Globus pallidus (tissue), 1 donor: Measurements from ENCODE around the gene C4orf36.
"Not testable (repeated sequence)": the region's sequence is repeated elsewhere in the genome, so short reads cannot be mapped to it uniquely, and the experiment has no call there.

ENCODE experiments used
- DNase-seq: peaks from one replicate; pipeline ENCODE4 v3.0.0-alpha.2; 2015; ENCODE audit warnings: low spot score

C4orf36 gene

DNA sequence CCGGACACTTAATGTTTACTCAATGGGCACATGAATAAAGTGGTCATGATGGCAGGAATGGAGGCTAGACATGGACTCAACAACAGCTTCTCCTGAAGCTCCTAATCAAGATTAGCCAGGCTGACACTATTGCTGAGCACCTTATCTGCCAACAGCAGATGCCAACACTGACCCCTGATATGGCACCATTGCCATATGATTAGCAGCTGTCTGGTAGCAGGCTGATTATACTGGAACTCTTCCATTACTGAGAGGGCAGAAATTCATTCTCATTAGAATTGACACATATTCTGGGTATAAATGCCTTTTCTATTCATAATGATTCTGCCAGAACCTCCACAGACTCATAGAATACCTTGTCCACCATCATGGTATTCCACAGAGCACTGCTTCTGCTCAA is 24.2 kb upstream of the C4orf36 start:
- no peak for DNase-seq

DNA sequence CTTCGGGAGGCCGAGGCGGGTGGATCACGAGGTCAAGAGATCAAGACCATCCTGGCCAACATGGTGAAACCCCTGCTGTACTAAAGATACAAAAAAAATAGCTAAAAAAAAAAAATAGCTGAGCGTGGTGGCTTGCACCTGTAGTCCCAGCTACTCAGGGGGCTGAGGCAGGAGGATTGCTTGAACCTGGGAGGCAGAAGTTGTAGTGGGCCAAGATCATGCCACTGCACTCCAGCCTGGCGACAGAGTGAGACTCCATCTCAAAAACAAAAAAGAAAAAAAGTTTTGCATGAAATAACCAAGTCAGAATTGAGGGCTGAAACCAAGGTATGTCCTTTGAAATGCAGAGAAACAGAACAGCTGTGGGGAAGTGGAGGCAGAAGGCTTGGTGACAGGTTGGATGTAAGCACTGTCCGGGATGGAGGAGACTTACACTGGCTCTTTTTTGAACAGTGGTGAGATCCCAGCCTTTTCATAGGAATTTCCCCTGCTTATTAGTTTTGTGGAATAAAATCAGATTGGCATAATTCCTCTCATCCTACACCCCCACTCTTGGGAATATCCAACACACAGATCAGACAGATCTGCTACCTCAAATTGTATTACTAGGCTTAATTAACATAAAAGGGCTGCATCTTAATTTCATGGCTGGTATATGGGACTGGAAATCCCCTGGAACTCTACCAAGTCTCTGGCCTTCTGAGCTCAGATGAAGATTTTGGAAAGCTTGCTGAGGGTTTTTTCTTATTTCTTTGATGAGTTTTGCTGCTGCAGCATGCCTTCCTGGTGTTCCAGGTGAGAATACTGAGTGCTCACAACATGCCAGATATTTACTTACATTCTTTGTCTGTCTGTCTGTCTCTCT is 18.8 kb upstream of the C4orf36 start:
- DNase-seq = no peak

DNA sequence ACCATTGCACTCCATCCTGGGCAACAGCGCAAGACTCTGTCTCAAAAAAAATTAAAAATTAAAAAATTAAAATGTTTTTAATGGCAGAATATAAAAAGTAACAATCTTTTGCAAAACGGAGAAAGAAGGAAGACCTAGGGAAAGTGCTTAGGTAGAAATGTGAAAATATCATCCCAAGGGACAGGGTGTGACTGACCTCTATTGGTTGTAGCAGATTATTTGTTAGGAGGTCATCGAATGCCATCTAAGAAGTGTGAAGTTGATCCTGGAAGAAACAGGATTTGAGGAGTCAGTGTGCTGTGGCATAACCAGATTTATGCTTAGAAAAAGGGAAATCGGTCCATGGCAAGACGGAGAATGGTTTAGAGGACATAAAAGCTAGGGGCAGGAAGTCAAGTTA is 18.1 kb upstream of the C4orf36 start:
- no peak for DNase-seq

DNA sequence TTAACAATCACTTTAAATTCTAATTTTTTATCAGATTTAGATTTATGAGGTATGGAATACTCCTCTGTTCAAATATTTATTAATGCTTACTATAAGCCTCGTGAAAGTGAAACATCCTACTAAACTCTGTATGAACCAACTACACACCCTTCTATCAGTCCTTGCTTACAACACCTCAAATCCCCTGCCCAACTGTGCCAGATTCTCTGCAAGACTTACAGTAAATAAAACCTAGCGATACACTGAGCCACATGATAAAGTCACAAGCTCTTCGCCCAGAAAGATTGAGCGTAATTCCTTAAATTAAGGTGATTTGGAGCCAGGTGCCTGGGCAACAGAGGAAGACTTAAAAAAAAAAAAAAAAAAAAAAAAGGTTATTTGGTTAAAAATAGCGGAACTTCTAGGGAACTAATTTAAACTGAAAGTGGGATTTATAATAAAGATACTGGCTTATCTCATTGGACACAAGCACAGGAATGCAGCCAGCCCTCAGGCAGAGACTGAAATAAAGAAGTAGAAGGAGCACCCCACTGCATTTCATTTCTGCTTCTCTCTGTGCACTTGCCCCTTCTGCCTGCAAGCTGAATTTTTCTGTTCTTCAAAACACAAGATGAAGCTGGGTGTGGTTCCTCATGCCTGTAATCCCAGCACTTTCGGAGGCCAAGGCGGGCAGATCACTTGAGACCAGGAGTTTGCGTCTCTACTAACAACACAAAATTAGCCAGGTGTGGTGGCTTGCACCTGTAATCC is 17.5 kb upstream of the C4orf36 start:
- DNase-seq = no peak

DNA sequence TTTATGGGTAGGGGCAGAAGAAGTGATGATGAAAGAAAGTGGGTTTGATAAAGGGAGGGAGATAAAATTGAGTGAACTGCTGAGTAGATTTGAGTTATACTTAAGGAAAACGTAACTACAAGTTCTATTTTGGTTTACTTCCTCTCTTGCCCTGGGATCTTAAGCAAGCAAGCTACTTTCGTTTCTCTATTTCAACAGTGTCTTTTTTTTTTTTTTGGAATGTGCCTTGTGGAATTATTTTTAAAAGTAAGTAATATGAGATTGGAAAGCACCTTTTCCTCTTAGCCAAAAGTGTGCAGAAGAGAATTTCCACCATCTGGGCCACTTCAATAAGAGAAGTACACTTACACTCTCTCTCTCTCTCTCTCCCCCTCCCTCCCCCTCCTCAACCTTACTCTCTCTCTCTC is 16.0 kb upstream of the C4orf36 start:
- DNase-seq = peak; percentile 31

DNA sequence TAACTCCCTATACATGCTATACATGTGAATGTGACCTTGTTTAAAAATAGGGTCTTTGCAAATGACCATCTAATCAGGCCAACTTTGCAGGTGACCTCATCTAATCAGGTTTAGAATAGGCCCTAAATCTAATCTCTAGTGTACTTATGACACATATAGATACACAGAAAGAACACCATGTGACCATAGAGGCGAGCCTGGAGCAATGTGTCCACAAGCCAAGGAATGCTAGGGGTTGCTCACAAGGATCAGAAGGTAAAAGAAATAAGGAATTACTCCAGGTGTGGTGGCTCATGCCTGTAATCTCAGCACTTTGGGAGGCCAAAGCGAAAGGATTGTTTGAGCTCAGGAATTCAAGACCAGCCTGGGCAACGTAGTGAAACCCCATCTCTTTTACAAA is 9.6 kb upstream of the C4orf36 start:
- no peak for DNase-seq

DNA sequence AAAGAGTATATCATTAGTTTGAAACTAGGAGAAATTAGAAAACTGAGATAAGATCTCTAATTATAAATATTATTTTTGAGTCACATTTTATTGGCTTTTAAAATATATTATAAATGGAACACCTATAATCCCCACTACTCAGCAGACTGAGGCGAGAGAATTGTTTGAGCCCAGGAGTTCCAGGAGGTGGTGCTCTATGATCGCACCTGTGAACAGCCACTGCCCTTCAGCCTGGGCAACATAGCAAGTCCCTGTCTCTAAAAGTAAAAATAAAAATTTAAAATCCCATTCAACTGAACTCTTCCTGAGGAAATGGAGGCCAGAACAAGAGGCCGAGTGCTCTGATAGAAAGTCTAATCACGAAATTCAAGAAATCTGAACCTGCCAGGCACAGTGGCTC is 6.3 kb upstream of the C4orf36 start:
- DNase-seq = no peak

DNA sequence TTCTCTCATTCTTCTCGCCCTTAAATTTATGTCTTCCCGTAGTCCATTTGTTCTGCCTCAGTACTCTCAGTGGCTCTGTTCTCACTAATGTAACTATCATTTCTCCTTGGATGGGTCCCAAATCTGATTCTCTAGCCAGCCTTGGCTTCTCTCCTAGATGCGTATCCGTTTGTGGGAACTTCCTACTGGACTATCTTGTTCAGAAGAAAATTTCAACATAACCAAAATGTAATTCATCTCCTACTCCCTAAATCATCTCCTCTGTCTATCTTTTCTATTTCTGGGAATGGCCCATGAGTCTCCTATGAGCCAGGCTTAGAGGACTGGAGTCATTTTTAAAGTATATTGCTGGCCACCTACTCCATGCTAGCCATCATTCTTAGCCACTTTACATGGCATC is 4.4 kb upstream of the C4orf36 start:
- DNase-seq = no peak

DNA sequence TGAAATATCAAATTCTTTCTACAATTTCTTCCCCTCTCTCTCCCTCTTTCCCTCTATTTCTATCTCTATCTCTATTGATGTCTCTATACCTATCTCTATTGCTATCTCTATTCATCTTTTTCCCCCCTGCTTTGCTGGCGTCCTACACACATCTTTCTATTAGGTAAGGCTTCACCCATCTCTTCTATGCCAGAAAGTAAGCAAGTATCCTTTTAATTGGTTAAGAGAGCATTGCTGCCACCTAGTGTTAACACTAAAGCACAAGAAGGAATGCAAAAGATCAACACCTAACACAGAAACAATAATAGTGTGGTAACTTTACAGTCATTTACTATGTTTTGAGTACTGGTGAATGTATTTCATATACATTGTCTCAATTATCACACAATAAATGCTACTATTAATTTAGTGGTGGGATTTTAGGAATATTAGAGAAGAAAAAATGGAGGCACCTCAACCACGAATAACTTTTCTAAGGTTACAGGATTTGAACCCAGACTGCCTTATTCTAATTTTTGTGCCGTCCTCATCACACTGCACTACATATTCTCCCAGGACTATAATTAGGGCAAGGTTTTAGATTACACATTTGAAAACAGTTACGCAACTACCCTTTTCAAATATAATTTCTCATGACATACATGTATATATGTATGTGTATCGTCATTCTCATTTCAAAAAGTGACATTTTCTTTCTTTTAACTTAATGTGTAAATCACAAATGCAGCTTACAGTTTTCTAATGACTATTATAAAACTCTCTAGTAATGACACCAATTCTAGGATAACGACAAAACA is 3.7 kb upstream of the C4orf36 start:
- DNase-seq = peak; percentile 78

DNA sequence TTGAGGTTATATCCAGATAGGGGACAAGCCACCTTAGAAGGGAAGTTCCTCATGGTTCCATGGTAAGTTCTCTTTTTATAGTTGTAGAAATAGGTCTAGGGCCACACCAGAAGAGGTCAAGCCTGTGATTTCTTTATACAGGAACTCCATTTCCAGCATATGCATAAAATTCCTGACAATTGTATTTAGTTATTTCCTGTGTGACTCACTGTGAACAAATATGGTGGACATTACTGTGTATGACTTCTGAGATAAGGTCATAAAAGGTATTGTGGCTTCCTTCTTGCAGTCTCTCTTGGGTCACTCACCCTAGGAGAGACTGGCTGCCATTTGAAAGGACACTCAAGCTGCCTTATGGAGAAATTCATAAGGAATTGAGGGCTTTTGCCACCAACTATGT is 2.2 kb upstream of the C4orf36 start:
- DNase-seq = no peak

DNA sequence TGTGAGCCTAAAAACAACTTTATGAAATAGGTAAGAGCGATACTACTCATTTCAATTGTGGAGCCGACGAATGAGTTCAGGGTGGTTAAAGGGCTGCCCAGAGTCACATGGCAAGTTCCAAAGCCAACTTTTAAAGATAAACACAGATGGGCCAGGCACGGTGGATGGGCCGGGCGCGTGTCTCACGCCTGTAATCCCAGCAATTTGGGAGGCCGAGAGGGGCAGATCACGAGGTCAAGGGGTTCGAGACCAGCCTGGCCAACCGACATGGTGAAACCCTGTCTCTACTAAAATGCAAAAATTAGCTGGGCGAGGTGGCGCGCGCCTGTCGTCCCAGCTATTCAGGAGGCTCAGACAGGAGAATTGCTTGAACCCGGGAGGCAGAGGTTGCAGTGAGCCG is 914 bp upstream of the C4orf36 start:
- no peak for DNase-seq

DNA sequence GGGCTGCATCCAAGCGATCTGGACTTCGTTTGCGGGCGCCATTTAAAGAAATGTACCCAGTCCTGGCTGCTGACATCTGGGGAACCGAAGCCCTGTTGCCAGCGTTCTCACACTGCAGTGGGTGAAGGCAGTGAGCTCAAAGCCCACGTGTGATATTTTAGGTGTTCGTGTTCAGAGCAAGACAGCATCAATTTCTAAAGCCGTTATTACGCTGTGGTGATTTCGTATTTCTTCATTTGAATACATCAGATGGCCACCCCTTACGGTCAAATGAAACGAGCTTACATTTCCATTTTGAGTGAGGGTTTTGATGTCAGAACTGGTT is 376 bp upstream of the C4orf36 start:
- no peak for DNase-seq

DNA sequence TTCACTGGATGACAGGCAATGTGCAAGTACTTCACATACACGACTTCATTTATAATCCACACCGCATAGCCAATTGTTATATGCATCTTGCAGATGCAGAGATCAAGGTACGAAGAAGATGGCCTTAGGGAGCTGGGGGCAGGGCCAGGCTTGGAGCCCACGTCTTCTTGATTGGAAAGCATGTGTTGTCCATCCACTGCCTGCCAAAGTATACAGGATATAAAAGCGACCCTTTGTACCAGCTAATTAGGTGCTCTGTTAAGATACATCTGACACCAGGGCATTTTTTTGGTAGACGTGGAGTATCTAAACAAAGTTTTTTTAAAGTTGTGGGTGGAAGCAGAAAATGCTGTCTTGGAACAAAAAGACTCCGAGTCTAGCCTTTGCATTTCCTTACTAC is 1.4 kb downstream of the C4orf36 start:
- no peak for DNase-seq

DNA sequence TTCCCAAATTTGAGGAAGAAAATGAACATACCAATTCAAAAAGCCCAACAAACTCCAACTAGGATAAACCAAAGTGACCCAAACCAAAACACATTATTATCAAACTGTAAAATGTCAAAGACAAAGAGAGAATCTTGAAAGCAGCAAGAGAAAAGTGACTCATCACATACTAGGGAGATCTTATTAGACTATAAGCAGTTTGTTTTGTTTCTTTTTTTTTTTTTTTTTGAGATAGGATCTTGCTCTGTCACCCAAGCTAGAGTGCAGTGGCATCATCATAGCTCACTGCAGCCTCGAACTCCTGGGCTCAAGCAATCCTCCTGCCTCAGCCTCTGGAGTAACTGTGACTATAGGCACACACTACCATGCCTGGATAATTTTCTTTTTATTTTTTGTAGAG is 12.6 kb downstream of the C4orf36 start:
- no peak for DNase-seq

DNA sequence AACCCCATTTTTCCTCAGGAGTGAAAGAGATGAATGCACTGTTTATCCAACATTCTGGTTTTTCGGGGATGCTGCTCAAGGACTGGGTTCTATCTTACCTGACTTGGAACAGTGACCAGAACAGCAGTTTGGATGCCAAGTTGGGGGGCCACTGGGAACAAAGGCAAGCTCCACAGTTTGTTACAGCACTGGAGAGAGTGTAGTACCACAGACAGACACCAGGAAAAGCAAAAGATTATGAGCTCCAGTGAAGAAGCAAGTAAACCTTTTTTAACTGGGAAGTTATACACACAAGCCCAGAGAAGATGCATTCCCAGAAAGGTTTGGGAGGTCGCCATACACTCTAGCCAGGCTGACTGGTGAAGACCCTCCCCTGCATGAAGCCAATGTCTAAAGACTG is 13.6 kb downstream of the C4orf36 start:
- no peak for DNase-seq

DNA sequence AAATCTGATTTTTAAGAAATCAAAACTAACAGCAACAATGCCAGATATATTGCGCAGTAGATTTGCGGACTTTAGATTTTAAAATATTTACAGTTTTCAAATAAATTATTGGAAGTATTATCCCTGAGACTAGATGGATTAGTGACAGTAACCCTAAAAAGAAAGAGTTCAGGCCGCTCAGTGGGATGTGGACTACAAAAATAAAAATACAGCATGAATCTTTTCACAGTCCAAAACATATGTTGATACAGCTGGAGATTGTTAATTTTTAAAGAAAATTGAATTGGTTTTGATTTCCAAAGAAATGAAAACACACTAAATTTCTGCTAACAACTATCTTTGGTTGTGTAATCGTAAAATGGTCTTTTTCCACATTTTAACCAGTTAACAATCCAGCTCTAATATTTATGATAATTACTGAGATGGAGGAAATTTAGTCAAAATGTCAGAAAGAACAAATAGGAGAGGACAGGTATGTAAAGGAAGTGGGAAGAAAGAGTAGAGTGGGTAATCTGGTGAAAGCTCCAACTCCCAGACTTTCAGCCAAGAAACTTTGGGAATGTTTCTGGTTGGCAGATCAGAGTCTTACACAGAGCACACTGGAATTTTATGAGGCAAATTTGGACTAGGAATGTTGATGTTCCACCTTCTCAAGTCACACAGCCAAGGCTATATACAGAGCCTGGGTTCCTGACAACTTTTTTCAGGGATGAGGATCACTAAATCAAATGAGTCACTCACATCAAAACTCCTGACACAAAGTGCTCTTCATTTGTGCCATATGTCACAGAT is 15.1 kb downstream of the C4orf36 start:
- DNase-seq = no peak

DNA sequence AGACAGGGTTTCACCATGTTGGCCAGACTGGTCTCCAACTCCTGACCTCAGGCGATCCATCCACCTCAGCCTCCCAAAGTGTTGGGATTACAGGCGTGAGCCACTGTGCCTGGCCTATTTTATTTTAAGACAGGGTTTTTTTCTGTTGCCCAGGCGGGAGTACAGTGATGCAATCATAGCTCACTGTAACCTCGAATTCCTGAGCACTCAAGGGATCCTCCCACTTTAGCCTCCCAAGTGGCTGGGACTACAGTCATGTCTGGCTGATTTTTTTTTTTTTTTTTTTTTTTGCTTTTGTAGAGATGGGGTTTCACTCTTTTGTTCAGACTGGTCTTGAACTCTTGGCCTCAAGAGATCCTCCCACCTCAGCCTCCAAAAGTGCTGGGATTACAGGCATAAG is 16.8 kb downstream of the C4orf36 start:
- not testable (repeated sequence) for DNase-seq

DNA sequence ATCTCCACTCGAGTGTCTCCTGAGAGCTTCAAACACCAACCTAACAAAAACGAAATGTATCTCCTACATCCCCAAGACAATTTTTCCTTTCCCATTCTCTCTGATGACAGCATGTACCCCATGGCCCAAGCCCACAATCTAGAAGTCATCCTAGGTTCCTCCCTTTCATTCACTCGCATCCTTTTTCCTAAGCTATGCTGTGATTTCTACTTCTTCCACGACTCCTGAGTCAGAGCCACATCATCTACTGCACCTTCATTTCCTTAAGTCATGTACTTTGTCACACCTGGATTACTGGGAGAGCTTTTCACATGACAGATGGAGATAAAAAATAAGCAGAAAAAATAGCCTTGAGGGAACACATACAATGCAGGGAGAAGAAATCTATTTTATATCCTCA is 20.1 kb downstream of the C4orf36 start:
- DNase-seq = no peak

DNA sequence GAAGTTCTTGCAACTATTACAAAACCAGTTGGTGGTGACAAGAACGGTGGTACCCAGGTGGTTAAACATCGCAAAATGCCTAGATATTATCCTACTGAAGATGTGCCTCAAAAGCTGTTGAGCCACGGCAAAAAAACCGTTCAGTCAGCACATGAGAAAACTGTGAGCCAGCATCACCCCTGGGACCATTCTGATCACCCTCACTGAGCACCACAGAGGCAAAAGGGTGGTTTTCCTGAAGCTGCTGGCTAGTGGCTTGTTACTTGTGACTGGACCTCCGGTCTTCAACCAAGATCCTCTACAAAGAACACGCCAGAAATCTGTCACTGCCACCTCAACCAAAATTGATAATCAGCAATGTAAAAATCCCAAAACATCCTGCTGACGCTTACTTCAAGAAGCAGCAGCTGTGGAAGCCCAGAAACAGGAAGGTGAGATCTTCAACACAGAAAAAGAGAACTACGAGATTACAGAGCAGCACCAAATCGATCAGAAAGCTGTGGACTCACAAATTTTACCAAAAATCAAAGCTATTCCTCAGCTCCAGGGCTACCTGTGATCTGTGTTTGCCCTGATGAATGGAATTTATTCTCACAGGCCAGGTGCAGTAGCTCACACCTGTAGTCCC is 21.7 kb downstream of the C4orf36 start:
- no peak for DNase-seq

DNA sequence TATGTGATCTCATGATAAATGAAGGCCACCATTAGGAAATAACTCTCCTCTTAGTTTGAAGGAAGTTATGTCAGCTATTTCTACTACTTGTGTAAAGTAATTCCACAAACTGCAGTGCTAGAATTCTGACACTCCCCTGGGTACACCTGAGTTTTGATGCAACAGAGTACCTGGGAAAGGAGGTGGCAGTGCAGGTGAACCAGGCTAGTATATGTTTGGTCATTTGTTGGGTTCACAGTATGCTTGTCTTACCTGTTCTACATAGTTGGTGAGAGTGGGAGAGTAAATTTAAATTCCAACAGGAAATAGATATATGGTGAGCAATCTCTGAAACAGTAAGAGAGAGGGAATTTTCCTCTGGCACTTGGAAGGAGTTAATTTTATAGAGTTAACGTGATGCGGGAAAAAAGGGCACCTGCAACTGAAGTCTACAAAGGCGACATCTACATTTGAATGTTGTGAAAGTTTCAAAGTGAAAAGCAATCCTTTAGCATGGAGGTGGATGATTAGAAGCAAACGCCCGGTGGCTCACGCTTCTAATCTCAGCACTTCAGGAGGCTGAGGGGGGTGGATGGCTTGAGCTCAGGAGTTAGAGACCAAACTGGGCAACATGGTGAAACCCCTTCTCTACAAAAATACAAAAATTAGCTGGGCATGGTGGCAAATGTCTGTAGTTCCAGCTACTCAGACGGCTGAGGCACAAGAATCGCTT is 34.7 kb downstream of the C4orf36 start:
- DNase-seq = no peak

DNA sequence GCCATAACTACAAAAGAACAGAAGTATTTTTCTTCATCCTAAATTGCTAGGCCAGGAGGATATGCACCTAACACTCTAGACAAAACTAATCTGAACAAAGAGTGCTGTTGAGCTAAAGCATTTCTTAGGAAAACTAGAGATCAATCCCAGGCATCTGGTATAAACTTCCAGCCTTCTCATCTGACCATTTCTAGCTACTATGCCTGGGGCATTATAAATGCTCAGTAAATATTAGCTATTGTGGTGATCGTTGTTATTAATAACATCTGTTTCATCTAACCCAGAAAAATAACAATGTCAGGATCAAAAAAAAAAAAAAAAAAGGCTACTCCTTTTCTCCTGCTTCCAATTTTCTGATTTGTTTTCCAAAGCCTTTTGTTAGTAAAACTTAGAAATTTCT is 35.3 kb downstream of the C4orf36 start:
- DNase-seq = no peak
